ENCODE results near the gene PTTG1IP. TPM values are rescaled to one million over a fixed set of nuclear protein-coding genes. Genes with fewer than 3 reads are reported as not detected.
A peak's percentile ranks its signal among the peaks of the same experiment; 100 is the strongest.

PTTG1IP gene
- total and polyA plus RNA-seq, 2 of the 13 experiments (the other 11 are each of a cell fraction or from before 2014, with no cell fraction given), result 161 to 700 TPM

DNA sequence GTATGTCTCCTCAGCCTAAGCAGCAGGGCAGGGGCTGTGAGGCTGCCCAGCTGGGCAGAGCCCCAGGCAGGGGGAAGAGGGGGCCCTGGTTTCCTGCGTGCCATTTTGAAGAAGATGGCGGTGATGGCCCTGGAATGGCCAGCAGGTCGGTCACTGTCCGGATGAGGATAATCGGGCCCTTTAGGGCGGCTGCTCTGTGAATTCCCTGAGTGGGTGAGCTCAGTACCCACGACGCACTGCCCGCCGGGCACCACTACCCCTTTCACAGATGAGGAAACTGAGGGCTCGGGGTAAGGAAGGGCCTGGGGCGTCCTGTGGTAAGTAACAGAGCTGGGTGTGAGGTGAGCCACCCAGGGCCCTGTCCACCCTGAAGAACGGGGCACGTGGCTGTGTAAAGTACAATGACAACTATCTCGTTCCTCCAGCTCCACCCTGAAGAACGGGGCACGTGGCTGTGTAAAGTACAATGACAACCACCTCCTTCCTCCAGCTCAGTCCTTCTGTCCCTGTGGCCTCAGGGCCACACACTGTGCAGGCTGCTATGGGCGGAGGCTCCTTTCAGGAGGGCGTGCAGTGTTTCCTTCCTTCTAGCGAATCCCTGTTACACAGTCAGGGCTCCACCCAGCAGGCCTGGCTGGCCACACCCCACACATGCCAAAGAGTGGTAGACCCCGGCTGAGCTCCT is 24.0 kb upstream of the PTTG1IP start:
- H4K20me1 ChIP-seq (ENCODE audit: insufficient read depth, low read length), result no peaks in the 10 kb centered on the region
- FAIRE-seq, result no peak
- intact Hi-C loops (cut with micrococcal nuclease; ENCODE audit: unreplicated experiment) (no loop called here), in situ Hi-C loops (cut with HindIII; ENCODE audit: extremely low pct_ligation_motif_present, low pct_unique_long_range_greater_than_20kb) (no loop called here)
- ATAC-seq, result peak; percentile 23; the same call in 2 of the 3 replicates
- no peak overlapping the region for H3K27ac ChIP-seq (ENCODE audit: extremely low read length, insufficient read depth, low read length)
- WGBS (ENCODE audit: low lambda C conversion rate), result 100% methylated on average over 13 of the region's 21 CpGs
- no peak overlapping the region for H3K4me2 ChIP-seq (ENCODE audit: low read depth, low read length)
- ChIA-PET CTCF (ENCODE audit: low intra/inter-chr PET ratio, low total read pairs) (interaction anchor here (0.6 kb wide), 1 partner anchor 233 kb away, joined by 3 read pairs; no protein-coding TSS in a partner anchor), POLR2A (interaction anchor here (0.7 to 2.0 kb wide), 3 partner anchors 10 to 25 kb away, joined by 3 to 6 read pairs (median 6); no protein-coding TSS in a partner anchor)
- TF ChIP-seq, protein P1, sequence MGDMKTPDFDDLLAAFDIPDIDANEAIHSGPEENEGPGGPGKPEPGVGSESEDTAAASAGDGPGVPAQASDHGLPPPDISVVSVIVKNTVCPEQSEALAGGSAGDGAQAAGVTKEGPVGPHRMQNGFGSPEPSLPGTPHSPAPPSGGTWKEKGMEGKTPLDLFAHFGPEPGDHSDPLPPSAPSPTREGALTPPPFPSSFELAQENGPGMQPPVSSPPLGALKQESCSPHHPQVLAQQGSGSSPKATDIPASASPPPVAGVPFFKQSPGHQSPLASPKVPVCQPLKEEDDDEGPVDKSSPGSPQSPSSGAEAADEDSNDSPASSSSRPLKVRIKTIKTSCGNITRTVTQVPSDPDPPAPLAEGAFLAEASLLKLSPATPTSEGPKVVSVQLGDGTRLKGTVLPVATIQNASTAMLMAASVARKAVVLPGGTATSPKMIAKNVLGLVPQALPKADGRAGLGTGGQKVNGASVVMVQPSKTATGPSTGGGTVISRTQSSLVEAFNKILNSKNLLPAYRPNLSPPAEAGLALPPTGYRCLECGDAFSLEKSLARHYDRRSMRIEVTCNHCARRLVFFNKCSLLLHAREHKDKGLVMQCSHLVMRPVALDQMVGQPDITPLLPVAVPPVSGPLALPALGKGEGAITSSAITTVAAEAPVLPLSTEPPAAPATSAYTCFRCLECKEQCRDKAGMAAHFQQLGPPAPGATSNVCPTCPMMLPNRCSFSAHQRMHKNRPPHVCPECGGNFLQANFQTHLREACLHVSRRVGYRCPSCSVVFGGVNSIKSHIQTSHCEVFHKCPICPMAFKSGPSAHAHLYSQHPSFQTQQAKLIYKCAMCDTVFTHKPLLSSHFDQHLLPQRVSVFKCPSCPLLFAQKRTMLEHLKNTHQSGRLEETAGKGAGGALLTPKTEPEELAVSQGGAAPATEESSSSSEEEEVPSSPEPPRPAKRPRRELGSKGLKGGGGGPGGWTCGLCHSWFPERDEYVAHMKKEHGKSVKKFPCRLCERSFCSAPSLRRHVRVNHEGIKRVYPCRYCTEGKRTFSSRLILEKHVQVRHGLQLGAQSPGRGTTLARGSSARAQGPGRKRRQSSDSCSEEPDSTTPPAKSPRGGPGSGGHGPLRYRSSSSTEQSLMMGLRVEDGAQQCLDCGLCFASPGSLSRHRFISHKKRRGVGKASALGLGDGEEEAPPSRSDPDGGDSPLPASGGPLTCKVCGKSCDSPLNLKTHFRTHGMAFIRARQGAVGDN (CRISPR knock-in tag; IDR thresholded peaks at IDR 0.05), result 0 out of 2 replicates have a peak, but pooled peaks have one; percentile 19
- no peak for TF ChIP-seq MATR3 (CRISPR knock-in tag; IDR thresholded peaks at IDR 0.05)
- peaks cover 0 to 7% of the 10 kb centered on the region in 2 experiments; a peak in 2 of 5 replicates for H3K36me3 ChIP-seq (replicated peaks in 1 of 2; ENCODE audit: control insufficient read depth in 1 of 2, insufficient read depth in 2 of 2, low read length in 2 of 2)
- no peak overlapping the region for H3K9ac ChIP-seq (ENCODE audit: insufficient read depth, low read depth, low read length)
- H3K4me1 ChIP-seq (ENCODE audit: insufficient read depth, low read length), result peaks cover 41% of the 10 kb centered on the region
- no TSS peak for BruUV-seq (replicated peaks)
- no peak overlapping the region for H3K4me3 ChIP-seq (replicated peaks in 1 of 3; ENCODE audit: insufficient read depth in 1 of 3, low read depth in 2 of 3, low read length in 3 of 3)
- DNase-seq (ENCODE audit: low spot score), result no peak
- no peaks in the 10 kb centered on the region for H3K9me3 ChIP-seq (ENCODE audit: low read length)
- H3K27me3 ChIP-seq (ENCODE audit: control insufficient read depth in 1 of 2, insufficient read depth in 2 of 2, low read length in 2 of 2), result peaks cover 3 to 7% of the 10 kb centered on the region in 2 experiments; a peak in 2 of 5 replicates
- H3K79me2 ChIP-seq (ENCODE audit: insufficient read depth, low read length), result no peaks in the 10 kb centered on the region
- H2AFZ ChIP-seq (ENCODE audit: low read length), result no peak overlapping the region

All from HepG2 (cell line).